Kidney epithelial cell (primary cell): Measurements from ENCODE around the gene GPX1. TPM values are rescaled to one million over a fixed set of nuclear protein-coding genes. Genes with fewer than 3 reads are reported as not detected.

Experiments
- DNase-seq: peaks from one replicate; pipeline ENCODE4 v3.0.0-alpha.2; 2010; ENCODE audit warnings: low read depth
- H3K27me3 ChIP-seq: 2 replicates; pipeline ENCODE4 v1.6.0; 2011; ENCODE audit warnings: low read length; ENCODE audit not compliant: control insufficient read depth, insufficient read depth
- H3K36me3 ChIP-seq: 2 replicates; pipeline ENCODE4 v1.5.1; 2011; ENCODE audit warnings: low read length; ENCODE audit not compliant: control insufficient read depth, insufficient read depth
- H3K4me3 ChIP-seq: 2 replicates; pipeline ENCODE4 v1.5.1; 2011; ENCODE audit warnings: low read depth, mild to moderate bottlenecking, control low read depth, low read length
- CTCF ChIP-seq: IDR thresholded peaks from 2 replicates; pipeline ENCODE4 v1.5.1; 2011; ENCODE audit warnings: mild to moderate bottlenecking, moderate library complexity, low read length, control low read depth, inconsistent platforms; ENCODE audit not compliant: insufficient read depth, poor library complexity, severe bottlenecking
- total RNA-seq: library from RNA; depleted of rRNA; stranded (reverse); fragments of >200 nt; gene quantifications from 2 replicates; pipeline ENCODE4 v1.2.3, GENCODE V29; 2015

Gene GPX1
- total RNA-seq, 1 donor from 2014 or later, result 422 TPM

GRCh38 chr3:49385617-49386016, 27.5 kb upstream of the GPX1 start:
- DNase-seq, result no peak
- no peaks in the 10 kb centered on the region for H3K27me3 ChIP-seq
- no peak overlapping the region for H3K4me3 ChIP-seq
- no peak for TF ChIP-seq CTCF
- H3K36me3 ChIP-seq, result no peaks in the 10 kb centered on the region

GRCh38 chr3:49383387-49383786, 25.2 kb upstream of the GPX1 start:
- no peak for DNase-seq
- Histone ChIP-seq H3K4me3 (no peak overlapping the region), H3K36me3 (no peaks in the 10 kb centered on the region), H3K27me3 (no peaks in the 10 kb centered on the region)
- no peak for TF ChIP-seq CTCF

GRCh38 chr3:49378249-49378895, 20.2 kb upstream of the GPX1 start:
- Histone ChIP-seq H3K36me3 (no peaks in the 10 kb centered on the region), H3K4me3 (no peak overlapping the region), H3K27me3 (no peaks in the 10 kb centered on the region)
- TF ChIP-seq CTCF, result no peak
- no peak for DNase-seq

GRCh38 chr3:49377483-49377882, 19.3 kb upstream of the GPX1 start:
- no peak for TF ChIP-seq CTCF
- Histone ChIP-seq H3K27me3 (no peaks in the 10 kb centered on the region), H3K4me3 (no peak overlapping the region), H3K36me3 (no peaks in the 10 kb centered on the region)
- DNase-seq, result no peak

- Histone ChIP-seq H3K27me3 (no peaks in the 10 kb centered on the region), H3K4me3 (no peak overlapping the region), H3K36me3 (peaks cover 2% of the 10 kb centered on the region)
- no peak for TF ChIP-seq CTCF
- no peak for DNase-seq
Observed at GRCh38 chr3:49371946-49372345, 13.8 kb upstream of the GPX1 start.
